Osteoblast (primary cell): Measurements from ENCODE around the gene CYP2A7. TPM values are rescaled to one million over a fixed set of nuclear protein-coding genes. Genes with fewer than 3 reads are reported as not detected.
"Not testable (repeated sequence)": the region's sequence is repeated elsewhere in the genome, so short reads cannot be mapped to it uniquely, and the experiment has no call there.

ENCODE experiments used
- DNase-seq: peaks from one replicate; pipeline ENCODE4 v3.0.0; 2011; ENCODE audit warnings: low spot score, mixed read lengths; ENCODE audit not compliant: insufficient read length; ENCODE audit errors: missing footprints
- H2AFZ ChIP-seq: 2 replicates; pipeline ENCODE4 v1.6.0; 2011; ENCODE audit warnings: mild to moderate bottlenecking, low read length
- H3K27ac ChIP-seq: 2 replicates; pipeline ENCODE4 v1.5.1; 2011; ENCODE audit warnings: mild to moderate bottlenecking, low read depth, low read length, moderate library complexity
- H3K27me3 ChIP-seq: 2 replicates; pipeline ENCODE4 v1.6.0; 2012; ENCODE audit warnings: mild to moderate bottlenecking, control low read depth, inconsistent platforms, low read length, moderate library complexity; ENCODE audit not compliant: insufficient read depth
- H3K36me3 ChIP-seq: 2 replicates; pipeline ENCODE4 v1.5.1; 2011; ENCODE audit warnings: mild to moderate bottlenecking, low read length, control low read depth, moderate library complexity; ENCODE audit not compliant: insufficient read depth
- H3K4me1 ChIP-seq: 2 replicates; pipeline ENCODE4 v1.5.1; 2011; ENCODE audit warnings: mild to moderate bottlenecking, low read length, control low read depth, moderate library complexity; ENCODE audit not compliant: insufficient read depth
- H3K4me2 ChIP-seq: 2 replicates; pipeline ENCODE4 v1.6.0; 2011; ENCODE audit warnings: mild to moderate bottlenecking, low read length; ENCODE audit not compliant: insufficient read depth
- H3K4me3 ChIP-seq: fragments of 200-600 bp; sonication (generic); 3 replicates; pipeline ENCODE4 v1.5.1; 2012; ENCODE audit warnings: mild to moderate bottlenecking, low read length, inconsistent platforms; ENCODE audit not compliant: insufficient read depth
- H3K79me2 ChIP-seq: 2 replicates; pipeline ENCODE4 v1.6.0; 2012; ENCODE audit warnings: mild to moderate bottlenecking, low read length, control low read depth, inconsistent platforms; ENCODE audit not compliant: insufficient read depth
- H3K9me3 ChIP-seq: 2 replicates; pipeline ENCODE4 v1.5.1; 2011; ENCODE audit warnings: low read depth, low read length, control low read depth
- H4K20me1 ChIP-seq: 2 replicates; pipeline ENCODE4 v1.6.0; 2012; ENCODE audit warnings: mild to moderate bottlenecking, low read length, control low read depth; ENCODE audit not compliant: insufficient read depth
- CTCF ChIP-seq: IDR thresholded peaks from 2 replicates; pipeline ENCODE4 v1.5.1; 2011; ENCODE audit warnings: mild to moderate bottlenecking, low read depth, low read length, moderate library complexity; ENCODE audit errors: extremely low read depth
- total RNA-seq: library from RNA; depleted of rRNA; stranded (reverse); fragments of >200 nt; gene quantifications from 2 replicates; pipeline ENCODE4 v1.2.3, GENCODE V29; 2012

The CYP2A7 gene
- total RNA-seq, 1 donor: not detected

- Histone ChIP-seq H3K27ac (no peak overlapping the region), H3K9me3 (no peaks in the 10 kb centered on the region), H2AFZ (no peak overlapping the region), H3K79me2 (no peaks in the 10 kb centered on the region), H3K4me2 (no peak overlapping the region), H3K4me1 (no peaks in the 10 kb centered on the region), H3K27me3 (peaks cover 15% of the 10 kb centered on the region), H3K4me3 (no peak overlapping the region), H3K36me3 (no peaks in the 10 kb centered on the region), H4K20me1 (no peaks in the 10 kb centered on the region)
- TF ChIP-seq CTCF: no peak
- DNase-seq: no peak
Observed at GRCh38 chr19:40872209-40872608, 9.8 kb downstream of the CYP2A7 start.

GRCh38 chr19:40867701-40868100, 14.3 kb downstream of the CYP2A7 start:
- Histone ChIP-seq H3K4me3 (no peak overlapping the region), H3K9me3 (no peaks in the 10 kb centered on the region), H2AFZ (no peak overlapping the region), H3K27ac (no peak overlapping the region), H3K79me2 (no peaks in the 10 kb centered on the region), H3K4me2 (no peak overlapping the region), H4K20me1 (no peaks in the 10 kb centered on the region), H3K36me3 (no peaks in the 10 kb centered on the region), H3K4me1 (no peaks in the 10 kb centered on the region), H3K27me3 (peaks cover 8% of the 10 kb centered on the region)
- DNase-seq: no peak
- TF ChIP-seq CTCF: no peak

GRCh38 chr19:40864739-40865496, 17.1 kb downstream of the CYP2A7 start:
- H3K4me2 ChIP-seq, H2AFZ ChIP-seq, H3K9me3 ChIP-seq, H4K20me1 ChIP-seq, H3K4me3 ChIP-seq, H3K27ac ChIP-seq, H3K27me3 ChIP-seq, H3K36me3 ChIP-seq, DNase-seq, H3K4me1 ChIP-seq, H3K79me2 ChIP-seq: not testable (repeated sequence)

- Histone ChIP-seq H3K27me3 (peaks cover 2% of the 10 kb centered on the region), H3K9me3 (no peaks in the 10 kb centered on the region), H3K4me1 (no peaks in the 10 kb centered on the region), H2AFZ (no peak overlapping the region), H3K4me3 (no peak overlapping the region), H3K36me3 (no peaks in the 10 kb centered on the region), H3K79me2 (no peaks in the 10 kb centered on the region), H3K4me2 (no peak overlapping the region), H4K20me1 (no peaks in the 10 kb centered on the region), H3K27ac (no peak overlapping the region)
- TF ChIP-seq CTCF: no peak
- no peak for DNase-seq
Observed at GRCh38 chr19:40862785-40863184, 19.2 kb downstream of the CYP2A7 start.
